ENCODE results near the gene PCDHA6.
"Not testable (repeated sequence)": the region's sequence is repeated elsewhere in the genome, so short reads cannot be mapped to it uniquely, and the experiment has no call there.

Gene PCDHA6

GRCh38 chr5:140823475-140823874, 4.3 kb upstream of the PCDHA6 start:
- Histone ChIP-seq H3K4me3 (ENCODE audit: low read length) (no peak overlapping the region), H3K9me3 (ENCODE audit: control insufficient read depth, low read length) (peaks cover 2% of the 10 kb centered on the region), H3K4me1 (ENCODE audit: control insufficient read depth, insufficient read depth, low read length) (no peaks in the 10 kb centered on the region), H3K27me3 (replicated peaks; ENCODE audit: control insufficient read depth, insufficient read depth, low read length) (no peaks in the 10 kb centered on the region), H3K36me3 (ENCODE audit: control insufficient read depth, insufficient read depth, low read length, severe bottlenecking) (no peaks in the 10 kb centered on the region), H3K9ac (ENCODE audit: low read length) (no peak overlapping the region)
- DNase-seq (ENCODE audit: low read depth), result no peak

- Histone ChIP-seq H3K9ac (ENCODE audit: low read length) (no peak overlapping the region), H3K27me3 (replicated peaks; ENCODE audit: control insufficient read depth, insufficient read depth, low read length) (no peaks in the 10 kb centered on the region), H3K4me3 (ENCODE audit: low read length) (peak overlapping the region; percentile 69), H3K36me3 (ENCODE audit: control insufficient read depth, insufficient read depth, low read length, severe bottlenecking) (no peaks in the 10 kb centered on the region), H3K9me3 (ENCODE audit: control insufficient read depth, low read length) (peaks cover 8% of the 10 kb centered on the region), H3K4me1 (ENCODE audit: control insufficient read depth, insufficient read depth, low read length) (no peaks in the 10 kb centered on the region)
- no peak for DNase-seq (ENCODE audit: low read depth)
Observed at GRCh38 chr5:140828362-140828737, 590 bp downstream of the PCDHA6 start.

- not testable (repeated sequence) for H3K27me3 ChIP-seq (replicated peaks; ENCODE audit: control insufficient read depth, insufficient read depth, low read length); H3K4me3 ChIP-seq (ENCODE audit: low read length); H3K4me1 ChIP-seq (ENCODE audit: control insufficient read depth, insufficient read depth, low read length); H3K36me3 ChIP-seq (ENCODE audit: control insufficient read depth, insufficient read depth, low read length, severe bottlenecking); H3K9me3 ChIP-seq (ENCODE audit: control insufficient read depth, low read length); H3K9ac ChIP-seq (ENCODE audit: low read length); DNase-seq (ENCODE audit: low read depth)
Observed at GRCh38 chr5:140829511-140830501, 2.0 kb downstream of the PCDHA6 start.

GRCh38 chr5:140833993-140834392, 6.2 kb downstream of the PCDHA6 start, which contains the start of gene PCDHA7:
Gene PCDHA7 (plus strand): TSS chr5:140834269. CDS start chr5:140834384, 115 bp downstream.
- Histone ChIP-seq H3K4me1 (ENCODE audit: control insufficient read depth, insufficient read depth, low read length) (no peaks in the 10 kb centered on the region), H3K9me3 (ENCODE audit: control insufficient read depth, low read length) (peaks cover 7% of the 10 kb centered on the region), H3K9ac (ENCODE audit: low read length) (no peak within 1 kb of the TSS), H3K36me3 (ENCODE audit: control insufficient read depth, insufficient read depth, low read length, severe bottlenecking) (no peaks in the 10 kb centered on the region), H3K27me3 (replicated peaks; ENCODE audit: control insufficient read depth, insufficient read depth, low read length) (no peaks in the 10 kb centered on the region), H3K4me3 (ENCODE audit: low read length) (peak within 1 kb of the TSS; percentile 71)
- peak; percentile 30 for DNase-seq (ENCODE audit: low read depth)

GRCh38 chr5:140834439-140835008, 6.8 kb downstream of the PCDHA6 start:
- not testable (repeated sequence) for DNase-seq (ENCODE audit: low read depth); H3K9me3 ChIP-seq (ENCODE audit: control insufficient read depth, low read length); H3K36me3 ChIP-seq (ENCODE audit: control insufficient read depth, insufficient read depth, low read length, severe bottlenecking)

GRCh38 chr5:140835622-140836510, 8.1 kb downstream of the PCDHA6 start:
- Histone ChIP-seq H3K4me3 (ENCODE audit: low read length) (no peak overlapping the region), H3K9me3 (ENCODE audit: control insufficient read depth, low read length) (peaks cover 6% of the 10 kb centered on the region)

More at GRCh38 chr5:140834439-140835008, 6.8 kb downstream of the PCDHA6 start:
- H3K27me3 ChIP-seq (replicated peaks; ENCODE audit: control insufficient read depth, insufficient read depth, low read length); H3K9ac ChIP-seq (ENCODE audit: low read length); H3K4me1 ChIP-seq (ENCODE audit: control insufficient read depth, insufficient read depth, low read length): not testable (repeated sequence)
- H3K4me3 ChIP-seq (ENCODE audit: low read length), result peak overlapping the region; percentile 71

GRCh38 chr5:140840978-140841962, 13.5 kb downstream of the PCDHA6 start, which contains the start of gene PCDHA8:
Gene PCDHA8 (plus strand): TSS chr5:140841187. CDS start chr5:140841322, 135 bp downstream.
- no peaks in the 10 kb centered on the region for H3K4me1 ChIP-seq (ENCODE audit: control insufficient read depth, insufficient read depth, low read length)
- DNase-seq (ENCODE audit: low read depth), result peak; percentile 4
- H3K36me3 ChIP-seq (ENCODE audit: control insufficient read depth, insufficient read depth, low read length, severe bottlenecking), result no peaks in the 10 kb centered on the region
- H3K27me3 ChIP-seq (replicated peaks; ENCODE audit: control insufficient read depth, insufficient read depth, low read length), result no peaks in the 10 kb centered on the region
- H3K9ac ChIP-seq (ENCODE audit: low read length), result no peak within 1 kb of the TSS
- peaks cover 4% of the 10 kb centered on the region for H3K9me3 ChIP-seq (ENCODE audit: control insufficient read depth, low read length)
- no peak within 1 kb of the TSS for H3K4me3 ChIP-seq (ENCODE audit: low read length)

More at GRCh38 chr5:140835622-140836510, 8.1 kb downstream of the PCDHA6 start:
- Histone ChIP-seq H3K36me3 (ENCODE audit: control insufficient read depth, insufficient read depth, low read length, severe bottlenecking) (no peaks in the 10 kb centered on the region), H3K9ac (ENCODE audit: low read length) (no peak overlapping the region), H3K4me1 (ENCODE audit: control insufficient read depth, insufficient read depth, low read length) (no peaks in the 10 kb centered on the region), H3K27me3 (replicated peaks; ENCODE audit: control insufficient read depth, insufficient read depth, low read length) (no peaks in the 10 kb centered on the region)
- DNase-seq (ENCODE audit: low read depth), result no peak

- DNase-seq (ENCODE audit: low read depth), result no peak
- Histone ChIP-seq H3K4me1 (ENCODE audit: control insufficient read depth, insufficient read depth, low read length) (no peaks in the 10 kb centered on the region), H3K9me3 (ENCODE audit: control insufficient read depth, low read length) (peaks cover 6% of the 10 kb centered on the region), H3K4me3 (ENCODE audit: low read length) (no peak overlapping the region), H3K27me3 (replicated peaks; ENCODE audit: control insufficient read depth, insufficient read depth, low read length) (no peaks in the 10 kb centered on the region), H3K9ac (ENCODE audit: low read length) (no peak overlapping the region), H3K36me3 (ENCODE audit: control insufficient read depth, insufficient read depth, low read length, severe bottlenecking) (no peaks in the 10 kb centered on the region)
Observed at GRCh38 chr5:140842798-140843733, 15.3 kb downstream of the PCDHA6 start.

- not testable (repeated sequence) for H3K27me3 ChIP-seq (replicated peaks; ENCODE audit: control insufficient read depth, insufficient read depth, low read length); H3K9me3 ChIP-seq (ENCODE audit: control insufficient read depth, low read length); H3K4me1 ChIP-seq (ENCODE audit: control insufficient read depth, insufficient read depth, low read length); H3K9ac ChIP-seq (ENCODE audit: low read length); DNase-seq (ENCODE audit: low read depth); H3K4me3 ChIP-seq (ENCODE audit: low read length); H3K36me3 ChIP-seq (ENCODE audit: control insufficient read depth, insufficient read depth, low read length, severe bottlenecking)
Observed at GRCh38 chr5:140848139-140849102, 20.7 kb downstream of the PCDHA6 start, which contains the start of gene PCDHA9. Gene PCDHA9 (plus strand): TSS chr5:140848382. CDS start chr5:140848496, 114 bp downstream.

All from adipocyte (in vitro differentiated cells).